SK-N-SH (cell line): Measurements from ENCODE around the gene GTF2F2.

Experiments used
- CTCF ChIP-seq: fragments of 200-600 bp; sonication (generic); IDR thresholded peaks from 2 replicates; pipeline ENCODE4 v1.6.1; 2017; ENCODE audit warnings: antibody characterized with exemption, mild to moderate bottlenecking, moderate library complexity
- PBX3 ChIP-seq: IDR thresholded peaks from 2 replicates; pipeline ENCODE4; 2012

GRCh38 chr13:45109102-45109720, 11.1 kb upstream of the GTF2F2 start:
- TF ChIP-seq PBX3, result no peak
- TF ChIP-seq CTCF, result no peak
